HG02588 (cell line): ENCODE results near the gene CELF2.
"Not testable (repeated sequence)": the region's sequence is repeated elsewhere in the genome, so short reads cannot be mapped to it uniquely, and the experiment has no call there.

Experiments used
- ATAC-seq: cut with Tn5 transposase; IDR thresholded peaks from one replicate; pipeline ENCODE4 v1.9.1; 2021; ENCODE audit warnings: mild to moderate bottlenecking, moderate library complexity; ENCODE audit not compliant: unreplicated experiment

CELF2 gene

DNA sequence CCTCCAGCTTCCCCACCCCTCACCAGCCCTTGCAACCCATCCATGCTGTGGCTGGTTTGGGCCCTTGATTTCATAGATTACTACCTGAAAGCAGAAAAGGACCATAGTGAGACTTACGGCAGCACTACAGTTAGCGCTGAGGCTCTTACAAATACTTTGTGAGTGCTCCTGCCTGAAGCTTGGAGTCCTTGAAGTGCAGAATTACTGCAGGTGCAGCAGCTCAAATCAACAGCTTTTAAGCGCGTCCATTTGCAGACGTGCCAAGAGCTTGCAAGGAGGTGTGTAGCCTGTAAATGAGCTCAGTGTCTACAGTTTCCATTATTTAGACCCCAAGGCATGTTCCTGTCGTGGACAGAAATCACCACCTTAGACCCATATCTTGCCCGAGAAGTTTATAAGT, 103.0 kb downstream of the CELF2 start:
- no peak for ATAC-seq

DNA sequence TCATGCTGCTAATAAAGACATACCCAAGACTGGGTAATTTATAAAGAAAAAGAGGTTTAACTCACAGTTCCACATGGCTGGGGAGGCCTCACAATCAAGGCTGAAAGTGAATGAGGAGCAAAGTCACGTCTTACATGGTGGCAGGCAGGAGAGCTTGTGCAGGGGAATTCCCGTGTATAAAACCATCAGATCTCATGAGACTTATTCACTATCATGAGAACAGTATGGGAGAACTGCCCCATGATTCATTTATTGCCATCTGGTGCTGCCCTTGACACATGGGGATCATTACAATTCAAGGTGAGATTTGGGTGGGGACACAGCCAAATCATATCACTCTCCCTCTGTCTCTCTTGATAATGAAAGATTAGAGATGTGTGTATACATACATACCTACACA, 106.2 kb downstream of the CELF2 start:
- not testable (repeated sequence) for ATAC-seq

DNA sequence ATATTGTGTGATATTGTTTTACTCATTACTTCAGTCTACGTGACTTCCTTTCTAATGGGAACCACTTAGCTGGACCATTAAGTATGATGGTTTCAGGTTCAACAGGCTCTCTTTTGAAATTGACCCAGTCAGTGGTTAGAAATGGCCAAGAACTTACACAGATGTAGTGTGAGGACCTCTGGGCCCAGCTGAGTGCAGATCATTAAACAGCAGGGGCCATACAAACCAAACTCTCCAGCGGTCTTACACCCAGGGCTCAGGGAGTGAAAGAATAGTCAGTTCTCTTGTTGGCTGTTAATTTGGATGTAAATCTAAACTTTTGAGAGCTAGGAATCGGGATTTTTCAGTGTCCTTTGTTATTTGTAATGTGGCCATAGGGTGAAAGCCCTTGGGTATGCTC, 107.3 kb downstream of the CELF2 start:
- ATAC-seq: no peak

DNA sequence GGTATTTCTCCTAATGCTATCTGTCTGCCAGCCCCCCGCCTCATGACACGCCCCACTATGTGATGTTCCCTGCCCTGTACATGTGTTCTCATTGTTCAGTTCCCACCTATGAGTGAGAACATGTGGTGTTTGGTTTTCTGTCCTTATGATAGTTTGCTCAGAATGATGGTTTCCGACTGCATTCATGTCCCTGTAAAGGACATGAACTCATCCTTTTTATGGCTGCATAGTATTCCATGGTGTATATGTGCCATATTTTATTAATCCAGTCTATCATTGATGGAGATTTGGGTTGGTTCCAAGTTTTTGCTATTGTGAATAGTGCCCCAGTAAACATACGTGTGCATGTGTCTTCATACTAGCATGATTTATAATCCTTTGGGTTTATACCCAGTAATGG, 109.3 kb downstream of the CELF2 start:
- ATAC-seq: not testable (repeated sequence)

DNA sequence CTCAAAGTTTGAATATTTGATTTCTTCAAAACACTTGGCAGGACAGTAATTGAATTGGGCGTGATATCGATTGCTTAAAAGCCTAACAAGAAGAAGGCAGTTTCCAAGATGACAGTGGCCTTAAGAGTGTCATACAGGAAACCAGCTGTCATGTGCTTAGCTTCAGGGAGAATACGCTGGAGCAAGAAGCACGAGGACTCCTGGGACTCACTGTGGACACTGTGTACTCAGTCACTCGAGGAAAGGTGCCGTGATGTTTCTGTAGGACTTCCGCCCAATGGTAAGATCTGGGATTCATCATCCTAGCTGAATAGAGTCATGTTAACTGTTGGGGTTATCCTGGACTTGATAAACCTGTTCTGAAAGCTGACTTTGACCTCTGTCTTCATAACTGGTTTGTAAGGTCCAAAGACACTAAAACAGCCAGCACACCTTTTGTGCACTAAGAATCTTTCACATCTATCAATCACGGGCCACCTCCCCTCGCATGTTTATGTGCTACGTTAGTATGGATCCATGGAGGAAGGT, 113.5 kb downstream of the CELF2 start:
- ATAC-seq: no peak

DNA sequence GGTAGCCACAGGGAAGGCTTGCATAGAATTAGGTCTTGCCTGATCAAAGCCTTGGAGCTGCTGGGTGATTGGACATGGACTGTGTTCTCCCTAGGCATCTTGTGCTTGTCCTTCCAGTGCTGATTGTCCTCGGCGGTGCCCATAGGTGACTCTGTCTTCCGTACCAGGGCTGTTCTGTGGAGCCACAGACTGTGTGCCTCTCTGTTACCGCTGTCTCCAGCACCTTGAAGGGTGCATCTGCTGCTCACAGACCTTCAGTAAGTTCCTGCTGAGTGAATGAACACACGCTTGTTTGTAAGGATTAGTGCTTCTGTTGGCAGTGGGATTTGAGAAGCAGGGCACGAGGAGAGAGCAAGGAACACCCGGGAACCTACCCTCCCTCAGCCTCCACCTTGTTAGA, 116.7 kb downstream of the CELF2 start:
- ATAC-seq: no peak

DNA sequence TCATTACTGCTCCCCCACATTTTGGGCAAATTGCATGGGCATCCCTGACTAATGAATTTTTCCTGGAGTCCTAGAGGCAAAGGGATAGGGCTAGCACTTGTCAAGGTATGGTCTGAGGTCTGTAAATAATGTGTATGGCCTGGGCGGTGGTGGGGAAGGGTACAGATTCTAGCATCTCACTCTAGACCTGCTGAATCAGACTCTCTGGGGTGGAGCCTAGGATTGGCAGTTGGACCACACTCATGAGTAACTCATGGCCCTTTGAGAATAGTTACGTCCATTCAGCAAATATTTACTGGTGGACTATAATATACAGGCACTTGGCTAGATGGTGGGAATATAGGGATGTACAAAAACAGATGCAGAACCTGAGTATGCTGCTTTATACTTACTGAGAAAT, 118.0 kb downstream of the CELF2 start:
- ATAC-seq: no peak

DNA sequence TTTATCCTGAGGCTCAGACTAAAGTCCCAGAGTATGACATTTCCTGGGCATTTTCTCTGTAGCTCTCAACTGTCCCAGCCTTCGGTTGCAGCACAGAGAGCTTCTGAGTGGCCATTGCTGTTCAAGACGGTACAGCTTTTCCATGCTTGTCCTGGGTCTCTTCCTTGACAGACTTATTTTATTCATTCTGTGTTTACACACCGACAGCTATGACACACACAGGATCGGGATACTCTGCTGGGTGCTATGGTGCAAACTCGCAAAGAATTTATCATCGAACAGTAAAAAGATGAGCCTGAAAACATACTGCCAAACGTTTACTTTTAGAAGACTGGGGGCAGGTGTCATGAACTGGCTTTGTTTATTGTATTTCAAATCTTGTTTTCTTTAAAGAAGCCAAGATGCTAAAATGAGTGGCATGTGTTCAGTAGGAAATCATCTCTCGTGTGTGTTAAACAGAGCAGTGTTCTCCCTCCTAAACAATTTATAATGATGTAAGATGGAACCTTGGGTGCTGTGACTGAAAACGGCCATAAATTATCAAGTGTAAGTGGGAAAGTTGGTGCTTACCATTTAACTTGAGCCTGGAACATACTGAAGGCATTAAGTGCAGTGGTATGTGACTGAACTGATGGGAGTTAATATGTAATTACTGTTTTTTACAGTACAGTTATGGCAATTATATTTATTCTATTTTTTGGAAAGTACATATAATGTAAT, 120.8 kb downstream of the CELF2 start:
- ATAC-seq: no peak

DNA sequence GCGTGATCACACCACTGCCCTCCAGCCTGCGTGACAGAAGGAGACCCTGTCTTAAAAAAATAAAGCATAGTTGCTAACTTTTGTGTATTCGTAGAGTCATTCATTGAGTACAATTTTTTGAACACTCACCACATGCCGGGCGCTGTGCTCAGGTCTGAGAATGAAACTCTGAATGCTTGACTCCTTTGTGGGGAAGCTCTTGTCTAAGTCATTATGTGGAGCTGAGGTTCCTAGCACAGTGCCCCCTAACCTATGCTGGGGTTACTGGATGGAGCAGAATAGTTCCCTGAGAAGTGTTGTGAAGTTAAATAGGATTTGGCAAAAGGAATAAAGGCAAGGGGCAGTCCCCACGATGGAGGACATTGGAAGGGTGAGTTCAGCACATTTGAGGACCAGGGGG, 123.3 kb downstream of the CELF2 start:
- ATAC-seq: no peak

DNA sequence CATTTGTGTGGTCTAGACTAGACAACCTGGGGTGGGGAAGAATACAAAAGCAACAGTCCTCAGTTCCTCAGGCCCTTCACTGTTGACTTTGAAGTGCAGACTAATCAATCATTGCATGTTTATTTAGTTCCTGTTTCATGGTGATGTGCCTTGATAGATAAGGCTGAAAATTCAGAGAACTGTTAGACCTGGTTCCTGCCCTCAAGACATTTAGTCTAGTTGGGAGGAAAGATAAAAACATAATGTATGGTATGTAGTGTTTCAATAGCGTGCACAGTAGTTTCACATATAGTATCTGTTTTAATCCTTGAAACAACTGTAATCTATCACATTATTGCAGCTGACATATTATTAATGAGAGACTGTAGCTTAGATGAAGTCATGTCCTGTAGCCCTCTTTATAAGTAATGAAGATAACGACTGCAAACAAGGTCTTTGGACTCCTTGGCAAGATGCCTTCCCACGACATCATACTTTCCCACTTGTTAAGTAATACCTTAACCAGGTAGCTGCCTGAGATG, 124.0 kb downstream of the CELF2 start:
- no peak for ATAC-seq

DNA sequence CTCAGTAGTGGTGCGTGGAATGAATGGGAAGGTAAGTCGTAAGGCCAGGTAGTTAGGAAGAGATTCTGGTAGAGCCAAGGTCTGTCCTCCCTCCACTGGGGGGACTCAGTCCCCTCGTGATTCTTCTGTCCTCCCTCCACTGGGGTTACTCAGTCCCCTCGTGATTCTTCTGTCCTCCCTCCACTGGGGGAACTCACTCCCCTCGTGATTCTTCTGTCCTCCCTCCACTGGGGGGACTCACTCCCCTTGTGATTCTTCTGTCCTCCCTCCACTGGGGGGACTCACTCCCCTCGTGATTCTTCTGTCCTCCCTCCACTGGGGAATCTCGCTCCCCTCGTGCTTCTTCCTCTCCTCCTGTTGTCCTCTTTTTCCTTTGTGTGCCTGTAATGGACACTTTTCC, 125.1 kb downstream of the CELF2 start:
- ATAC-seq: no peak

DNA sequence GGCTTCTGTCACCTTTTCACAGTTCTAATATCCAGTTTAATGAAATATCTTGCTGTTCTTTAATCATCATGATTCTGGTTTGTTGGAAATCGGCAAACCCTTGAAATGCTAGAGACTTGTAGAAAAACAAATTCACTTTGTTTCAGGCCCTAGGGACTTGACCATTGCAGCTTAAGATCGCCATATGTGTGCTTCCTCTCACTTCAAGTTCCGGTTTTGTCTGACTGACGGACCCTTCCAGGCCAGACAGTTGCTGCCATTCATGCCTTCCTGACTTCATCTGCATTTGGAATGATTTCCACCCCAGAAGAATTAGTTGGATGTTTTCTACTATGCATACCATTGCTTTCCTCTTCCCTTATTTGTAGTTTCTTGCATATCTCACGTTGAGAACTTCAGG, 125.6 kb downstream of the CELF2 start:
- no peak for ATAC-seq

DNA sequence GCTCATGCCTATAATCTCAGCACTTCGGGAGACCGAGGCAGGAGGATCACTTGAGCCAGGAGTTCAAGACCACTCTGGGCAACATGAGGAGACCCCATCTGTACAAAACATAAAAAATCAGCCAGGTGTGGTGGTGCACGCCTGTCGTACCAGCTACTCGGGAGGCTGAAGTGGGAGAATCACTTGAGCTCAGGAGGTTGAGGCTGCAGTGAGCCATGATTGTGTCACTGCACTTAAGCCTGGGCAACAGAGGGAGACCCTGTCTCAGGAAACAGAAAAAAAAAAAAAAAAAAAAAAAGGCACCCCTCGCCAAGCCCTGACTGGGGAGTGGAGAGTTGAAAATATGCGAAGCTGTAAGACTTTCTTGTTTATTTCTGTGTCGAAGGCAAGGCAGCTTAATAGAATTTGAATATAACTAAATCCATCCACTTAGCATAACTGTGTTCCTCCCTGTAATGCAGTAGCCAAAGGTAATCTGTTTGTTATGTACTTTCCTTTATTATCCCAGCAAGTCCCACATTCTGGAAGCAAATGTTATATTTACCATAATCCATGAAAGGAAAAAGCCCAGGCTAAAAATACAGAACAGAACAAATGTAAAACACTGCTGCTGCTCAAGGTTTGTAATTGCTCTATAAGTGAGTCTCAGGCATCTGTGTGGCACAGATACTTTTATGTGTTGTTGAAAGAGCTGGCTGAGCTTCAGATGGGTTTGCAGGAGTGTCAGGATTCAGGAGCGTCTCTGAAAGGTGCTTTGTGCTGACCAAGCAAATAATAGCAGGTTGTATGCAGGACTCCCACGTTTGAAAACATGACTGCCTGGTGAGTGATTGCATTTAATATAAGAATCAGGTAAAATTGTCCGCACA, 127.2 kb downstream of the CELF2 start:
- peak; percentile 22 for ATAC-seq

DNA sequence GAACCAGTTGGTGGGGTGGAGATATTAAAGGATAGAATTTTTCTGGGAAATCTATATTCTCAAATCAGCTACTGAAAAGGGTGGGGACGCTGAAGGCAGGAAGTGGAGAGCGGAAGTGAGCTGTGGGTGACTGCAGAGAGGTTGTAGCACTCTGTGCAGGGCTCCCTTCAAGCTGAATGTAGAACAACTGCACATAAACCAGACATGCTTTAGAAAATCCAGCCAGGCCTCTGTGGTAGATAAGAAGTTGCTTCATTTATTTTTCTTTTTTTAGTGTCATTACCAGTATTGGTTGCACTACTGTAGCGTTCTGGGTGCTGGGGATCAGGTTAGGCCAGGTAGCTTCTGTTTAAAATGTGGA, 127.8 kb downstream of the CELF2 start:
- peak; percentile 81 for ATAC-seq

DNA sequence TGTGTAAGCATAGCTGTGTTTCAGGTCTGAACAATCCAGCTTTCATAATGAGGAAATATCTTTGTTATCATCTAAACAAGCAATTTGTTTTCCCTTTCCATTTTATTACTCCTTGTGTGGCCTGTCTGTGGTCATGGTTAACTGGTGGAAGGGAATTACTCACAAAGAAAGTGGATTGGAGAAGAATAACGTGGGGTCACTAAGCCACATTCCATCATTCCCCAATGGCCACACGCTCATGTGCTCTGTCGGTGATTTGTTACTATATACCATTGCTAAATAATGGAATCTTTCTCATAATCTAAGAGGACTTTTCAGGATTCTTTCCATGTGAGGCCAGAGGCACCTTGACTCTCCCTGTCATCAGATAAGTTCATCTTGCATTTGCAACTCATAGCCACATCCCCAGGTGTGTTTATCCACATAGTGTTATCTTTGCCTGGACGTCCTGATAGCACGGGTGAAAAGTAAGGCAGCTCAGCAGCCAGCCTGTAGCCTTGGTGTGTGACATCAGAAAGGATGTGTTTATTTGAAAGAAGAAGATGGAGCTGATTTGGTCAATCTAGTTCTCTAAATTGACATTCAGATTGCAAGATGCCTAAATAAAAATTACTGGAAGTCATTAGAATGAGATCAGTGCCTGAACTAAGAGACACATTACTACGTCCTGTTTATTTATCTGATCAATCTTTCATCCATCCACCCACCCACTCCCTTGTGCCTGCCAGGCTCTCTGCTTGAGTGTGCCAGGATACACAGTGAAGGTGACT, 128.9 kb downstream of the CELF2 start:
- no peak for ATAC-seq

DNA sequence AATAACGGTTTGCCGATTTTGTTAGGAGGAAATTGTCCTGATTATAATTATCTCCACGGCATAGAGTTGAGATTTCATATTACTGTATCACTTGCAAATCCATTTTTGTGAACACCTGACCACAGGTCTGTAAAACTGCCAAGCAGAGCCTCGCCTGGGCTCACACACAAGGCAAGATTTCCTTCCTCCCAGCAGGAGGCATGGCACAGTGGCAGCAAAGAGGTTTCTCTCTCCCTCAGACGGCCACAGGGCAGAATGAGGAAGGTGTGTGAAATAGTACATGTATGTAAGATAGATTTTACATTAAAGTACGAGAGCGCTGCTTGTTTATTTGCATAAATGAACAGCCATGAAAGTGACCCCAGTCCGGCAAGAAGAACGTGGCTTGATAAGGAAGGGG, 130.1 kb downstream of the CELF2 start:
- ATAC-seq: no peak

DNA sequence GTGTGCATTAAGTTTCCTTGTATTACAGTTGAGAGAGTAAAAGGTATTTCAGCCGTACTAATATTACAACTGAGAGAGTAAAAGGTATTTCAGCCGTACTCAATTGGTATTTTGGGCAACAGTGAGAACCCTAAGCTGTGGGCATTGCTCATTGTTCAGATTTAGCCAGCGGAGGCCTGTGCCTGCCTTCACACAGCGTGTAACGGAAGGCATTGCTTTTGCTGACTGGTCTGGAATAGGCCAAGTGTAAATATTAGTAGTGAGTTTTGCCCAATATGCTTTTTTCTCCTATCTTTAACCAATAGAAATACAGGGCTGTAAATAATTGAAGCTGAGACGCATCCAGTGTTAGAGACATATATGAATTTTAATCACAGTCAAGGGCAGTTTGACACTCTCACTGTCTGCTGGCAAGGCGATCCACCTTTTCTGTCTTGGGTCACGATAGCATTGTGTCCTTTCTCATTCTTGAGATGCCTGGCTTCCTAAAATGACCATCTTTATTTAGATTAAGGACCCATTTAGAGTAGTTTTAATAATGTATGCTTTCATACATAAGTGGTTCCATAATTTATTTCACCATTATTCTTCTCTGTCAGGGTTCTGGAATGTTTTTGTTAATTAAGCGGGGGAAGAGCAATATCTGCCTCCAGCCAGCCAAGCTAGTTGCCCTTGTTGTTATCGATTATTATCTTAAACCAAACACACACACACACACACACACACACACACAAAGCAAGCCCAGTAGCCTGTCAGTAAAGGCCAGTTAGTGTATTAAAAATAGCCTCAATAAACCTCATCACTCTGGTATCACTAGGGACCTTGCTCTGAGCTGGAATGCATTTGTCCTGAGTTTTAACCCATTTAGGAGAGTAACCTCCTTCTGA, 130.7 kb downstream of the CELF2 start:
- ATAC-seq: no peak

DNA sequence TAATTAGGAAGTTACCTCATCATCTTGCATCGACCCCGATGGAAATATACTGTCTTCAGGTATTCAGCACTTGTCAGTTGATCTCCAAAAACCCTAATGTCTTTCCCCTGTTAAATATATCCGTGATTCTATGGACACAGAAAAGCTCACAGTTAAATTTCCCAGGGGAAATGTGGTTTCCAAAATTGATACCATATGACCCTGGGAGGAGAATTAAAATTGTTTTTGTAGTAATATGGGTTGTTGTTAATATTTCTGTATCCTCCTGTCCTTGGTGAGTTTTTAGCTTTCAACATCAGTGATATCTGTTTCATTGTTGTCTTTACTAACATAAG, 132.1 kb downstream of the CELF2 start:
- ATAC-seq: no peak

DNA sequence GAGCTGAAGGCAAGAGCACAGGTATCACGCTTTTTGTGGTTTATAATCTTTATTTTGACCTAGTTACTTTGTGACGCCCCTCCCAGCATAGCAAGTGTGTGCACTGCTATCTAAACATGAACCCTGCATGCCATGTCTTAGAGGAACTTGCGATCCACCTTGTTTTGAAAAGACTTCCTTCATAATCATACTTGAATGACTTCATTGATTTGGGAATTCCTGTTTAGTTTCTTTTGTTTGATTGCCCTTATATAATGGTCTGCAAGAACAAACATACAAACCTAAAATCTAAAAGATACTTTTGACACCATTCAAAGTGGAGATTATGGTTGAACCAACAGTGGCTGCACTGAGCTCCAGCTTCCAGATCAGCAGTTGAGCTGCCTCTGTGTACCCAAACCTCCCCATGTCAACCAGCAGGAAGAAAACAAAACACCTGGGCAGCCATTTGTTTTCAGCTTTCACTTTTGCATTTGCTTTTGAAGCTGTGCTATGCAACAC, 132.6 kb downstream of the CELF2 start:
- ATAC-seq: no peak

DNA sequence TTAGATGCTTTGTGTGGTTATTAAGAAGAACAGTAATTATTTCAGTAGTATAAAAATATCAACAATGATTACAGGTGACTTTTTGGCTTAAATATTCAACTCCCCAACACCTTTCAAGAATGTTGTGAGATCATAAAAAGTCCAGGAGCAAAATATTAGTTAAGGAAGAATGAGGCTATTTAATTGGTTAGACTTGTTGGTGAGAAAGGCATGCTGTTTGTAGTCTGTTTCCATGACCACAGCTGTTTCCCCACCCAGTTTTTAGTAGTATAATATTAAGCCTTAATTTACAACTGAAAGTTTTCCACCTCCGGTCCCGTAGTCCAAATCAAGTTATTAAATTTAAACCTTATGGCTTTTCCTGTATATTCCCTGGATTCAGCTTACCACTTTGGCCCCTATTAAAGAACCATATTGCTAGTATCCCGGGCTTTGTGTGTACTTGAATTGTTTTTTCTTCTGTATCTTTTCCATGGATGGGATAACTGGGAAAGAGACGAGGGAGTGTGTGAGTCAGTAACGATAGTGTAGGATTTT, 133.3 kb downstream of the CELF2 start:
- no peak for ATAC-seq
